MM.1S (cell line): ENCODE data around the gene SALL4.

Source experiments
- EZH2phosphoT487 ChIP-seq: fragments of 300-600 bp; sonication (generic); IDR thresholded peaks from 2 replicates; pipeline ENCODE4 v1.6.1; 2018; ENCODE audit warnings: antibody characterized with exemption, low read length
- TF ChIP-seq, protein P1 (sequence below): fragments of 300-600 bp; sonication (generic); IDR thresholded peaks from 2 replicates; pipeline ENCODE4 v1.5.1; 2016; ENCODE audit warnings: antibody characterized with exemption, low read length, mixed read lengths

DNA sequence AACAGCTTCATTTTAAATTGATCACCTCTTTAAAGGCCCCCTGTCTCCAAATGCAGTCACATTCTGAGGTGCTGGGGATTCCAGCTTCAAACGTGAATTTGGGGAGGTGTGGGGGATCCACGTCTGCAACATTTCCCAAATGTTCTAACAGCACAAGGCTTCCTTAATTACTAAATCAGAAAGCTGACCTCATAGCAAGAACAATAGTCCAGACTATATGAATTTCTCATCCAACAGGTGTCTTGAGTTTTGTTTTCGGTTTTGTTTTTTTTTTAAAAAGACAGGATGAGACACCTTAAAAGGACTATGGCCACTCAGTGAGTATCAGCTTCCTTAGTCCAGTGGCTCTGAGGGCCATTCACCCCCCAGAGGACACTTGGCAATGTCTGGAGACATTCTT is 45.7 kb downstream of the SALL4 start:
- TF ChIP-seq, protein P1, sequence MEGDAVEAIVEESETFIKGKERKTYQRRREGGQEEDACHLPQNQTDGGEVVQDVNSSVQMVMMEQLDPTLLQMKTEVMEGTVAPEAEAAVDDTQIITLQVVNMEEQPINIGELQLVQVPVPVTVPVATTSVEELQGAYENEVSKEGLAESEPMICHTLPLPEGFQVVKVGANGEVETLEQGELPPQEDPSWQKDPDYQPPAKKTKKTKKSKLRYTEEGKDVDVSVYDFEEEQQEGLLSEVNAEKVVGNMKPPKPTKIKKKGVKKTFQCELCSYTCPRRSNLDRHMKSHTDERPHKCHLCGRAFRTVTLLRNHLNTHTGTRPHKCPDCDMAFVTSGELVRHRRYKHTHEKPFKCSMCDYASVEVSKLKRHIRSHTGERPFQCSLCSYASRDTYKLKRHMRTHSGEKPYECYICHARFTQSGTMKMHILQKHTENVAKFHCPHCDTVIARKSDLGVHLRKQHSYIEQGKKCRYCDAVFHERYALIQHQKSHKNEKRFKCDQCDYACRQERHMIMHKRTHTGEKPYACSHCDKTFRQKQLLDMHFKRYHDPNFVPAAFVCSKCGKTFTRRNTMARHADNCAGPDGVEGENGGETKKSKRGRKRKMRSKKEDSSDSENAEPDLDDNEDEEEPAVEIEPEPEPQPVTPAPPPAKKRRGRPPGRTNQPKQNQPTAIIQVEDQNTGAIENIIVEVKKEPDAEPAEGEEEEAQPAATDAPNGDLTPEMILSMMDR = no peak
- TF ChIP-seq EZH2phosphoT487 = no peak
